ENCODE results near the gene ANKRD27. TPM values are rescaled to one million over a fixed set of nuclear protein-coding genes. Genes with fewer than 3 reads are reported as not detected.

Gene ANKRD27
- total RNA-seq, 4 donors from 2014 or later, result 22.8 to 28.2 (median 26.9) TPM

DNA sequence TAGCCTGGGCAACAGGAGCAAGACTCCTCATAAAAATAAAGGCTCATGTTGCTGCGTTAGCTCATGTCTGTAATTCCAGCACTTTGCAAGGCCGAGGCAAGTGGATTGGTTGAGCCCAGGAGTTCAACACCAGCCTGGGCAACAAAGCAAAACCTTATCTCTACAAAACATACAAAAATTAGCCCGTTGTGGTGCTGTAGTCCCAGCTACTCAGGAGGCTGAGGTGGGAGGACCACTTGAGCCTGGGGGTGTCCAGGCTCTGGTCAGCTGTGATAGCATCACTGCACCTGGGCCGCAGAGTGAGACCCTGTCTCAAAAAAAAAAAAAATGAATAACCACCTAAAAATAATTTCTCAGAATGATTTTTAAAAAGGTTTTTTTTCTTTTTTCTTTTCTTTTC is 12.7 kb upstream of the ANKRD27 start:
- no peak for TF ChIP-seq CTCF (IDR thresholded peaks at IDR 0.05; ENCODE audit: low read depth)

- no peak for TF ChIP-seq CTCF (IDR thresholded peaks at IDR 0.05; ENCODE audit: low read depth)
Measured at GRCh38 chr19:32686847-32687475, 12.0 kb upstream of the ANKRD27 start.

GRCh38 chr19:32682317-32682716 is 7.3 kb upstream of the ANKRD27 start:
- TF ChIP-seq CTCF (IDR thresholded peaks at IDR 0.05; ENCODE audit: low read depth), result no peak

- no peak for TF ChIP-seq CTCF (IDR thresholded peaks at IDR 0.05; ENCODE audit: low read depth)
Measured at GRCh38 chr19:32680986-32681385, 6.0 kb upstream of the ANKRD27 start.

DNA sequence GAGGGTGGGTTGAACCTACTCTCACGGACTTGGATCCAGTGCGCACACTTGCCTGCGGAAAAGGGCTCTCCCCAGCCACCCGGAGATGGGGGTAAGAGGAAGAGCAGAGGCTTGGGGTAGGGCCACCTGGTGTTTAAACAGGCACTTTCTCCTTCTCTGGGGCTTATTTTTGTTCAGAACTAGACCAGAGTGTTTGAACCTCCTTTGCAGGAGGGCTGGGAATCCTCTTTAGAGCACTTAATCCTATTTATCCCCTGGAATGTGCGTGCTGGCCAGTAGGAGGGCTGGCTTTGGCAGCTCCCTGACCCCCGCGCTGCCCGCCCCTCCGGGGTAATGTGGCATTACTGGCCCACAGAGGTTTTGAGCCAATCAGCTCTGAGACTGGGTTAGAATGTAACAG is 2.7 kb upstream of the ANKRD27 start:
- TF ChIP-seq CTCF (IDR thresholded peaks at IDR 0.05; ENCODE audit: low read depth), result no peak

DNA sequence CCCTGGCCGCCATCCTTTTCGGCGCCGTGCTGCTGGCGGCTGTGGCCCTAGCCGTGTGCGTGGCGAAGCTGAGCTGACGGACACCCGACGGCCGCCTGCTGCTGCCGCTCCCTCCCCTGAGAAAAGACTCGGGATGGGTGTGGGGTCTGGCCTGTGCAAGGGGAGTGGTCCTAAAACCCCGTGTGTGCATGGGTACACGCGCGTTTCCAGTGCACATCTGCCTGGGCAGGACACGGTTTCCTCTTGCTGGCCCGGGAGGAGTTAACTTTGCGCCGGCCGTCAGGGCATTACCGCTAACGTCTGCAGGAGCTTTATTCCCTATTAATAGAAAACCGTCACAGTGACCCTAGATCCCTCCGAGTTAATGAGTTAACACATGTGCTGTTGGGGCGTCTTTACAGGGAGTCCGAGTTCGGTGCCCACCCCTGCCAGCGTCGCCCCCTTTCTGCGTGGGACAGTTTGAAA is 1.9 kb upstream of the ANKRD27 start:
- no peak for TF ChIP-seq CTCF (IDR thresholded peaks at IDR 0.05; ENCODE audit: low read depth)

DNA sequence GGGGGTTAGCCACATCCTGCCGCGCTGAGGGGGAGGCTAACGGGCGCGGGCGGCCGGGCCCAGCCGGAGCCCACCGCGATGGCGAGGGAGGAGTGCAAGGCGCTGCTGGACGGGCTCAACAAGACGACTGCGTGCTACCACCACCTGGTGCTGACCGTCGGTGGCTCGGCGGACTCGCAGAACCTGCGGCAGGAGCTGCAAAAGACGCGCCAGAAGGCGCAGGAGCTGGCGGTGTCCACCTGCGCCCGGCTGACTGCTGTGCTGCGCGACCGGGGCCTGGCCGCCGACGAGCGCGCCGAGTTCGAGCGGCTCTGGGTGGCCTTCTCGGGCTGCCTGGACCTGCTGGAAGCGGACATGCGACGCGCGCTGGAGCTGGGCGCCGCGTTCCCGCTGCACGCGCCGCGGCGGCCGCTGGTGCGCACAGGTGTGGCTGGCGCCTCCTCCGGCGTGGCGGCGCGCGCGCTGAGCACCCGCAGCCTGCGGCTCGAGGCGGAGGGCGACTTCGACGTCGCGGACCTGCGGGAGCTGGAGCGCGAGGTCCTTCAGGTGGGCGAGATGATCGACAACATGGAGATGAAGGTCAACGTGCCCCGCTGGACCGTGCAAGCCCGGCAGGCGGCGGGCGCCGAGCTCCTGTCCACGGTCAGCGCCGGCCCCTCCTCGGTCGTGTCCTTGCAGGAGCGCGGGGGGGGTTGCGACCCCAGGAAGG is 1.4 kb upstream of the ANKRD27 start:
- no peak for TF ChIP-seq CTCF (IDR thresholded peaks at IDR 0.05; ENCODE audit: low read depth)
